GM21717 (cell line): ENCODE results near the gene TSPO.

ENCODE experiments used
- ATAC-seq: cut with Tn5 transposase; IDR thresholded peaks from one replicate; pipeline ENCODE4 v1.9.1; 2021; ENCODE audit warnings: mild to moderate bottlenecking, moderate library complexity; ENCODE audit not compliant: unreplicated experiment

The TSPO gene

DNA sequence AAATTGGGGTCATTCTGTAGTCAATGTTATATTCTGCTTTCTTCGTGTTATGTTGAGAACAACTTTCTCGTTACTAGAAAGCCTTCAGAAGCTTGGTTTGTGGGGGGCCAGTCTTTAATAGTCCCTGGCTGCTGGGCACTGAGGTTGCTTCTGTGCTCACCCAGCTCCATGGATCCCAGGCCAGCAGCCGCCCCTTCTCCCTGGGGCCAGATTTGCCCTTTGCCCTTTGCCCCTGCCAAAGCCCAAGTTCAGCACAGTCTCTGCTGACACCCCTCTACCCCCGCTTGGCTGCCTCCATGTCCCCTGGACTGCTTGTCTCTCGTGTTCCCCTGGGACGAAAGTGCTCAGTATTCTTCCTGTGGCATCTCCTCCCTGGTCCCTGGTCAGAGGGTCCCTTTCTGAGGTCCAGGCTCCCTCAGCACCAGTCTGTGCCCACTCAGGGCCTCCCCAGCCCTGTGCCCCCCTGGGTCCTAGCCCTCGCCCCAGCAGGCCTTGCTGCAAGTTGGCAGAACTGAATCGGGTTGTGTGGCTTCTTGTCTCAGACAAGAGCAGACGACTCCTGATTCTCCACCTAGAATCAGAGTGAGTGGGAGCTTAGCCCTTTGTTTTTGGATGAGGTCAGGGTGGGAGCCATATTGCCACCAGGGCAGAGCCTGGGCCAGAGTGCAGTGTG lies 6.7 kb downstream of the TSPO start:
- no peak for ATAC-seq

DNA sequence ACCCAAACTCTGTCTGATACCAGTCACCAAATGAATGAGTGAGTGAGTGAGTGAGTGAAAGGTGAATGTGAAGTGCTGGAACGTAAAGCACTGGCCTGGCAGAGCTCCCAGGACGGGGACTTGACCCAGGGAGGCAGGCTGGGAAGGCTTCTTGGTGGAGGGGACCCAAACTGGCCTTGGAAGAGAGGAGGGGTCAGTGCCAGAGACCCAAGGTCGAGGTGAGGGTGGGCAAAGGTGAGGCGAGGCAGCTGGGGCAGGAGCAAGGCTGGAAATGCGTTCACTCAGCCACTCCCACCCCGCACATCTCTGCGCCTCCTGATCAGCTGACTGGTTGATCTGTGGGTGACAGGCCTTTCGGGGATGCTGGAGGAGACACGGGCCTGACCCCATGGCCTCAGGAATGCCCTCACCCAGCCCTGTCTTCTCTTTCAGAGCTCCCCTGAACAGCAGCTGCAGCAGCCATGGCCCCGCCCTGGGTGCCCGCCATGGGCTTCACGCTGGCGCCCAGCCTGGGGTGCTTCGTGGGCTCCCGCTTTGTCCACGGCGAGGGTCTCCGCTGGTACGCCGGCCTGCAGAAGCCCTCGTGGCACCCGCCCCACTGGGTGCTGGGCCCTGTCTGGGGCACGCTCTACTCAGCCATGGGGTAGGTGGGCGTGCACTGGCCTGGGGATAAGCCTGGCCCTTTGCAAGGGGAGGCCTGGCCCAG lies 7.6 kb downstream of the TSPO start:
- ATAC-seq, result no peak

DNA sequence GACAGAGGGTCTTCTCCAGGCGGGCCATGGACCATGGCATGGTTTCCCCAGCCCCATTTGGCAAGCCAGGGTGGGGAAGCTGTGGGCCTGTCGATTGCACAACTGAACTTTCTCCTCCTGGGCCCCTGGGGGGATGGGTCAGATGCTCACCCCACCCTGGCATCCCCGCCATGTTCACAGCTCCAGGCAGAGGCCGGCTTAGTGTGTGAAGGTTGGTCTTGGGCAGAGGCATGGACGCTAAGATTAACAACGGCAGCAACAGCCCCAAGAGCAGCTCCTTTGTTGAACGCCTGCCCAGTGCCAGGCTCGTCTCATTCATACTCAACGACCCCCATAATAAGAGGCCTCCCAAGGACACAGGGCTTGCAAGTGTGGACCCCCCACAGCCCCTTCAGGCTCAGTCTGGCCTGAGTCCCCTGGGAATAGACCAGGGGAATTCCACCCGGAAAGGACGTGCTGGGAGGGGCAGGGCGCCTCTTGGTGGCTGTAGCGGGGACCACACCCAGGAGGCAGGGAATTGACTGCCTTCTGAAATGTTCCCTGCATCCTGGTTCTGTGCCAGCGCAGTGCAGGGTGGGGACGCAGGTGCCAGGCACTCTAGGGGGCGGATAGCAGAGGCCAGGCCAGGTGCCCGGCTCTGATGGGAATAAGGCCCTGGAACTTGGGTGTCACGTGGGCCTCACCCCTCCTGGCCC lies 8.3 kb downstream of the TSPO start:
- no peak for ATAC-seq

DNA sequence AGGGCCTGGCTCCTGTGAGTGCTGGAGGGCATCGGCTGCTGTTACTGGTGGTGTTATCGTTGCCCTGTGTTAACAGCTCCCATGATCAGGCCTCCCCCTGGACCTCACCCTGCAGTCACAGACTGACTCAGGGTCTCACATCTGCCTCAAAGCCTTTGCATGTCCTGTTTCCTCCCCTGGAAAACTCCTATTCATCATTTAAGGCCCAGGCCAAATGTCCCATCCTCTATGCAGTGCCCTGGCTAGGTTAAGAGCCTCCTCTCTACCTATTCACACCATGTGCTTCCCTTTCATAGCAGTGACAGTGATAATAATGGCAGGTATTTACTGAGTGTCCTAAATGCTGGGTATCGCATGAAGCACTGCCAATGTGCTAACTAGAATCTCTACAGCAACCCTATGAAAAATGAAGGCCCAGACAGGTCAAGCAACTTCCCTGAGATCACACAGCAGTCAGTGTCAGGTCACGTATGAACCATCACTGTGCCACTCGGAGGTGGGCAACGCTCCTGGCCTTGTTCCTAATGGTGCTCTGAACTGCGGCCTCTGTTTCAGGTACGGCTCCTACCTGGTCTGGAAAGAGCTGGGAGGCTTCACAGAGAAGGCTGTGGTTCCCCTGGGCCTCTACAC lies 9.3 kb downstream of the TSPO start:
- ATAC-seq, result no peak

DNA sequence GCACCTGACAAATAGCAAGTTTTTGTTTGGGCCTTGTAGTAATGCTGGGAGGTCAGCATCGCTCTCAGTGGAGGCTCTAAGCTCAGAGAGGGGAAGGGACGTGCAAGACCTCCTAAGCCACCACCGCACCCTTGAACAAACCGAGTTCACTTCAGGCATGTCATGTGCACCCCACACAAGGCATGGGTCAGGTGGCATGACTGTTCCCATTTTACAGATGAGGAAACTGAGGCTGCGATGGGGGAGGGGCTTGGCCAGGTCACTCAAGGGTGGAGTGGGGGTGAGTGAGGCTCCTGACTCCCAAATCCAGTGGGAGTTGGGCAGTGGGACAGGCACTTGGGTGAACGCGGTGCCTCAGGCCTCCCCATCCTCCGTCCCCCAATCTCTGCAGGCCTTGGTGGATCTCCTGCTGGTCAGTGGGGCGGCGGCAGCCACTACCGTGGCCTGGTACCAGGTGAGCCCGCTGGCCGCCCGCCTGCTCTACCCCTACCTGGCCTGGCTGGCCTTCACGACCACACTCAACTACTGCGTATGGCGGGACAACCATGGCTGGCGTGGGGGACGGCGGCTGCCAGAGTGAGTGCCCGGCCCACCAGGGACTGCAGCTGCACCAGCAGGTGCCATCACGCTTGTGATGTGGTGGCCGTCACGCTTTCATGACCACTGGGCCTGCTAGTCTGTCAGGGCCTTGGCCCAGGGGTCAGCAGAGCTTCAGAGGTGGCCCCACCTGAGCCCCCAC lies 11.2 kb downstream of the TSPO start:
- ATAC-seq, result no peak

DNA sequence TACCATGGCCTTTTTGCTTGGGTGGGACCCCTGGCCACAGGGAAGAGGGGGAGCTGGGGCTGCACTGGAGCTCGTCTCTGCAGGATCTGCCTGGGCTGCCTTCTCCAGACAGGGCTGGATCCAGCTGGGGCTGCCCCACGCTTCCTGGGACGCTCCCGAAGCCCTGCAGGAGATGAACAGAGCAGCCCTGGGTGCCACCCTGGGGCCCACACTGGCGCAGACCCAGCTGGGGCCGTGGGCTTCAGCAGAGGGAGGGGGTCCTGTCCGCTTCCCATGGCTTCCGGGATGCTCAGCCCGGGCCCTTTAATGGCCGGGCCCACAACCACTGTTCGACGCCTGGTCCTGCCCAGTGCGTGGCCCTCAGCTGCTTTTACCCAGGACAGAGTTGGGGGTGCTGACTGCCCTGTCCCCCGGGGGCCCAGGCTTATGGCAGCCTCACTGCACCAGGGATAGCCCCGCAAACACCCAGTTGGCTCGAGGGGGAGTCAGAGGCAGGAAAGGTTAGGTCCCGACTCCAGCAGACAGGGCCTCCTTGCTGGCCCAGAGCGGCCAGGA lies 12.0 kb downstream of the TSPO start:
- ATAC-seq, result no peak

DNA sequence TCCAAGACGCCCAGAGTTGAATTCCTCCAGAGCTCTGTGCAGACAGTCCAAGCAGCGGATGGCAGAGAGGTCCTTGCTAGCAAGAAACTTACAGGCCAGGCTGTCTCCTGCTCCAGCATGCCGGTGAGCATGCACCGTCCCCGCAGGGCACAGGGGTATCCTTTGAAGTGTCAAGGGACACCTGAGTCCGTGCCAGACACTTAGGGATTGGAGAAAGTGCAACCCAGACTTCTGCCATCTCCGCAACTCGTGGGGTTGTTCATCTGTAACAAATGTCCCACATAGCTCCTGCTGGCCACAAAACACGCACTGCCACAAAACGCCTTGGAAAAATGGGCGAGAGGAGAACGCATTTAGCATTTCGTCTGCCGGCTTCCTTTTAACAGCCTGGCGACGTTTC lies 13.3 kb downstream of the TSPO start:
- no peak for ATAC-seq

DNA sequence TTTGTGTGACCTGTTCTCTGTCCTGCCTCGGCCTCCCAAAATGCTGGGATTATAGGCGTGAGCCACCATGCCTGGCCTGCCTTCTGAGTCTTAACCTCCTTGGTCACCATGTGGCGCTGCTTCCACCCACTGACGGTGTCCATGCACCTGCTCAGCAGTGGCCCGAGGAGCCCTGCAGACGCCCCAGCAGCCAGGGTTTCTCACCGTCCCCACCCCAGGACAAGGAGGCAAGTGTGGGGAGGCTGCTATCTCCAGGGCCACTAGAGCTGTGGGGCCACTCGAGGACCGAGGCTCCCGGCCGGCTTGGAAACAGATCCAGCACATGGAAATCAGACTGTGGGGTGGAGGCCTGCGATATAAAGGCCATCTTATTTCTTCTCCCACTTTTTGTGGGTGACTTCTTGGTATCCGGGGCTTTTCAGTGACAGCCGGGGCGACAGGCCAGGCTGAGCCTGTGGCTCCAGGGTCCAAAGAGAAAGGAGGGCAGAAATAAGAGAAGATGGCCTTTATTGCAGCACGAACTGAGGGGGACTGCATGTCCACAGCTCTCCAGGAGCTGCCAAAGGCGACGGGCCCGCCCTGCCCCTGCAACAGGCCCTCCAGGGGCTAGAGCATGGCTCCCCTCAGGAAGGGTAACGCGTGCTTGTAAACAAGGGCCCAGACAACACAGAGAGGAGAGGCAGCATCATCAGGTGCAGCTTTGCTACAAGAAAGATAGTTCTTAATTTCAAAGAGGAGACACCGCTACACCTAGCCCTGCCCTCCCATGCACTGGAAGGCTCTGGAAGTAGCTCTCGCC lies 15.0 kb downstream of the TSPO start:
- ATAC-seq, result no peak

DNA sequence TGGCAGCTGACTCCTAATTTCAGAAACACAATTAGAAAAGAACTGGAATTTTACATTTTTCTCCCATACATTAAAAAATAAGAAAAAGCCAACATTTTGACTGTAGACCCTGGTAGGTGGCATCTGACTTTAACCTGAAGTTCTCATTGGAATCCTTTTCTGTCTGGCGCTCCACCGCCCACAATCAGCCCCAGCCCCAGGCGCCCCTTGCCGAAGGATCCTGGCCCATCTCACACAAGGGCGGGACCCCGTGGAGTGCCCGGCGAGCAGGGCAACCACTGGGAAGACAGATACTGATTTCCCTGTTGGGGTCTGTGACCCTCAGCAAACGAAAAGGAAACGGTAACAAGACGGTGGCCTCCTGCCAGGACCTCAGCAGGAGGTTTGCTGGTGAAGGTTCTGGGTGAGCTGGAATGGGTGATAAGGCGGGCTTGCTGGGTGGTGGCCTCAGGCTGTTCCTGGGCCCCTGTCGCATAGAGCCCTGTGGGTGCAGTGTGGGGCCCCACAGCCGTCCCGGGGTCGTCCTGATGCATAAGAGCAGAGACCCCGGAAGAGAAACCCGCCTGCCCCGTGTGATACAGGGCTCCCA lies 15.7 kb downstream of the TSPO start:
- no peak for ATAC-seq

DNA sequence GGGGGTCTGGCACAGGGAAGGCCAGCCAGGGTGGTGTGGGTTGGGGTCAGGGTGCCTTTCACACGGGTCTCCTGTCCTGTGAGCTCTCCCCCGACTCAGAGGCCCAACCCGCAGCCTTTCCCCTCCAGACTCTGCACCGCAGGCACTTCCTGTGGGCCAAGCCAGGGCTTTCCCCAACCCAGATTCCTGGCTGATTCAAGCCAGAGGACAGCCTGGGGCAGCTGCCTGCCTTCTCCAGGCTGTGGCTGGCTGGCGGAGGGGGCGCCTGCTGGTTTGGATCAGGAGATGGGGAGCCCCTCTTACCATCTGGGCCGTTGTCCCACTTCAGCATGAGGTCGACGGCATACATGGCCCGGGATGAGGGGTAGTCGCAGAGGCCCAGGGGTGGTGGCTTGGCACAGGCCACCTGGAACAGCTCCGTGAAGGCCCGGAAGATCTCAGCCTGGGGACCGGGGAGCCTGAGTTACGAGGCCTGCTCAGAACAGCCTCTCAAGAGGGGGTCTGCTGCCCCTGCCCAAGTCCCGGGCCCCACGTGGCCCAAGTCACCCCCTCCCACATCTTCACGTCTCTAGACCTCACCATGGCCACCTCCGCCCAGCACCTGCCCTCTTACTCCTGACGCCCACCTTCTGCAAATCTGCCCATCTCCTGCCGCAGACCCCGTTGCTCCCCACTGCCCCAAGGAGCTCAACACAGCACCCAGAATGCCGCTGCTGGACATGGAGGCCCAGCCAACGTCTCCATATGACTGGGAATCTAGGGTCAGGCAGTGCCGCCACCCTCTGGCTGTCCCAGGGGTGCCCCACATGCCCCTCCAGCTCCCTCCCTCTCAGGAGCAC lies 17.3 kb downstream of the TSPO start:
- ATAC-seq, result no peak

DNA sequence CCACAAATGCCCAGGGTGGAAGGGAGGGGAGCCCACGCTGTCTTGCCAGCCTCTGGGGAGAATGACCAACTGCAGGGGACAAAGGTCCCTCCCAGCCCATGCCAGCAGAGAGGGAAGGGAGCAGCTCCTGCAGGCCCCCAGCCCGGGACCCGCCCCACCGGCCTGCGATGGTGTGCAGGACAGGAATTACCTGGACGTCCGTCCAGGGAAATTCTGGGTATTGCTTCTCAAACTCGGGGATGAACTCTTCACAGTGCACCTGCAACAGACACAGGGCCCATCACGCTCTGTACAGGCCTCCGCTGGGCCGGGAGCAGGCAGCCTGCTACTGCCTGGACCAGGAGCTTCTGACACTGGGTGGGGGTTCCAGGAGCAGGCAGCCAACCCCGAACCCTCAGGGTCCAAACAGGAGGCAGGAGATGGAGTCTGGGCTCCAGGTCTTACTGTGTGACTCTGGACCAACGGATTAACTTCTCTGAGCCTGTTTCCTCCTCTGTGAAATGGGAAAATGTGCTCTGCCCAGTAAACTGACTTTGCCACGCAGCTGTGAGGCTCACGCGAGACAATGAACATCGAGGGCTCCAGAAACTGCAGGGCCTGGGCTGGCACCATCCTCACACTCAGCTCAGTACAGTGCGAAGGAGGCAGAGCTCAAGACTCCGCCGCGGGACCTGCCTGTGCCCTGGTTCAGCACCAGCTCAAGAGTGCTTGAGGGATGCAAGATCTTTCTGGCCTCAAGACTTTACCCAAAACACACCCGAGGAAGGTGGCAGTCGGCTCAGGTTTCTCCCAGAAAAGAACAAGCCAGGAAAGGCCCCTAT lies 18.2 kb downstream of the TSPO start:
- no peak for ATAC-seq

DNA sequence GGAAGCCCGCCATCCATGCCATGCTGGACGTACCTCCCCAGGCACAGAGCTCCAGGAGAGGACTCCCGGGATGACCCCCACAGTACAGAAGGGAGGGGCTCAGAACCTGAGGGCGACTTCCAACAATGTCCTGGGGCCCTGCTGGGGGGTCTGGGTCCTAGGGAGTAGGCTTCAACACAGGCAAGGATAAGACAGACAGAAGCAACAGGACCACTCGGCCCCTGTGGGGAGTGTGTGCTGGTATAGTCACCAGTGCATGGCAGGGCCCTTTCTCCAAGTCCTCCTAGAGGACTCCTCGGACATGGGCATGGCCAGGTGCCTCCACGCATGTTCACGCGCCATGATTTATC lies 18.7 kb downstream of the TSPO start:
- ATAC-seq, result no peak

DNA sequence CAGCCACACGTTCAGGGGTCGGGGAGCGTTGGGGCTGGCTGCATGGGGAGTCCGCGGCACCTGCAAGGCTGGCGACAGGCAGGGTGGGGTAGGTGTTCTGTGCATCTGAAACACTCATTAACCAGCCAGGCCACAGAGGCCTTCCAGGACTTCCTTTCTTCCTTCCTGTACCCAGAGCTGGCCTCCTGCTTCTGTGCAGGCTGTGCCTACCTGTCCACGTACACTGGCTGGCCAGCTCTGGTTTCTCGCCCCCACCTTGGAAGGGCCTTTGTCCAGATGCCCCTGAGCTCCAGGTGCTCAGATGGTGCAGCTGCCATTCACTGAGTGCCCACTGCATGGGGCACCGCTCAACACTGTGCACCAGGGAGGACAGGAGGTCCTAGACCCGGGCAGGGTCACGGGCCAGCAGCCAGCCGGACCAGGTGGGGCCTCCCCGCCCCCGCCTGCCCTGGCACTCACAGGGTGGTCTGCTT lies 19.7 kb downstream of the TSPO start:
- ATAC-seq, result no peak

DNA sequence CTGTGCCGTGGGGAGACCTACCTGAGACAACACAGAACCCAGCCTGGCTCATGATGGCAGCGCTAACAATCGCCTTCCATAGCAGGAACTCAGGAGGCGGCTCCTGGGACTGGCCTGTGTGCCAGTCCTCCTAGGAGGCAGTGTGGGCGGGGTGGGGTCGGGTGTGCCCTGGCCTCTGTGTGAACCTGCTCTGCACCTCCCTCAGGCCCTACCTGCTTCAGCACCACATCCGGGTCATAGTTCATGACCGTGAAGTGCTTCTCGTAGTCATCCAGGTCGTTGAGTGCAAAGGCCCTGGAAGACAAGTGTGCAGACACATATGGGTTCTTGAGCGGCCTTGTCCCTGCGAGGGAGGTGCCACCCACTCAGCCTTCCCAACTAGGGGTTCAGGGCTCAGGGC lies 20.2 kb downstream of the TSPO start:
- ATAC-seq, result no peak

DNA sequence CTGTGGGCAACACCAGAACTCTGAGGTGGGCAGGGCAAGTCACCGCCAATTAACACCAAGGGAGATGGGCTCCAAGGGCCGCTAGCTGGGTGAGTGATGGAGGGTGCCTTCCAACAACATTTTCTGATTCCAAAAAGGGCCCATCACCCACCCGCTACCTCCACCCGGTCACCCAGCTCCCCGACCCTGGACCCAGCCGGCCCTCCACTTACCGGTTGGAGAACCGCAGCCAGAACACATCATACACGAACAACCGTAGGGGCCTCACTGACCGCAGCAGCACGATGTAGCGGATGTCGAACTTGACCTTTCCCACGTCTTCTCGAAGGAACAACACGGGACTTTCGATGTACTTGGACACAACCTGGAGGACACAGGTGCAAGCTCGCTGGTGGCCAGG lies 20.8 kb downstream of the TSPO start:
- no peak for ATAC-seq

DNA sequence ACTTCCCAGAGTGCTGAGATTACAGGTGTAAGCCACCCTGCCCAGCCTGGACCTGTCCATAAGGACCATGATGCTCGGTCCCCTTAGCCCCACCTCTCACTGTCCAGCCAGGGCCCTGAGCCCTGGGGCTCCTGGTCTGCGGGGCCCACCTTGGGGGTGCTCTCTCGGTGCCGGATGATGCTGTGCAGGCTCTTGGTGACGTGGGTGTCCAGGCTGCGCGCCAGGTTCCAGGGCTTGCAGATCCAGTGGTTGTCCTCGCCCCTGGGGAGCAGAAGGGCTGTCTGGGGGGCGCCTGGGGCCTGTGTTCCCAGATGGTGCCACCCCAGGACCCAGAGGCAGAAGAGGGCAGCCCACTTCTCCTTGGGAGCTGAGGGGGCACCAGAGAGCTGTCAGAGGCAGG lies 22.2 kb downstream of the TSPO start:
- no peak for ATAC-seq

DNA sequence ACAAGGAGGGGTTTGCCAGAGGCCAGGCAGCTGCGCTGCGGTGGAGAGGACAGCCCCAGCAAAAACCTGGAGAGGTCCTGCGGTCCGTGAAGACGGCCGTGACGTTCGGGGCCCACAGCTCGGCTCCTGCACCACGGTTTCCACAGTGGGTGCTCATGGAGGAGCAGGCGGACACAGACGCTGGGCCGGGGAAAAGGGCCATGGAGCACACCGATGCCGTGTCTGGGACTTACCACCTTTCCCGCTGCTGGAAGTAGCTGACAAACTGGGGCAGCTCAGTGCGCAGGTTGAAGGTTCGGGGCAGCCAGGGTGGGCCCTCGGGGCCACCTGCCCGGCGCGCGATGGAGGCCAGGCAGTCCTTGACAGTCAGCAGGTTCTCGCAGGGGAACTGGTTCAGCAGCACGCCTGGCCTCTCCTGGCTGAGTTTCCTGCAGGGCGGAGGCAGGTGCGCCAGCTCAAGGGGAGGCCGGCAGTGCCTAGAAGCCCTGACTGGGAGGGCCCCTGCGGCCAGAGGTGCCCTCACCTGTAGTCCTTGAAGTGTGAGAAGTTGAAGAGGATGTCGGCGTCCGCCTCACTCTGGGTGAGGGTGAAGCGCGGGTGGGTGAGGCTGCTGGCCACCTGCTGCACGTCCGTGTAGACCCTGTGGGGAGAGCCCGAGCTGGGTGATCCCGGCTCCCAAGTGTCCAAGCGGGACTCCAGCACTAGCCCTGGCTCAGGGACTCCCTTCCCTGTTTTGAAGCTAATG lies 22.8 kb downstream of the TSPO start:
- ATAC-seq, result no peak
